Mucosa of gallbladder (tissue), 1 donor: Measurements from ENCODE around the gene MRPL9. TPM values are rescaled to one million over a fixed set of nuclear protein-coding genes. Genes with fewer than 3 reads are reported as not detected.
A peak's percentile ranks its signal among the peaks of the same experiment; 100 is the strongest.
"Not testable (repeated sequence)": the region's sequence is repeated elsewhere in the genome, so short reads cannot be mapped to it uniquely, and the experiment has no call there.

Experiments
- DNase-seq: peaks from one replicate; pipeline ENCODE4 v3.0.0-alpha.2; 2020; ENCODE audit warnings: low spot score
- total RNA-seq: library from RNA; stranded (reverse); gene quantifications from one replicate; pipeline ENCODE4 v1.2.1, GENCODE V29; 2021
- donor health status: DM: no; HTN: no; CAD: no.

MRPL9 gene
- total RNA-seq, 1 donor from 2014 or later, result 57.7 TPM

DNA sequence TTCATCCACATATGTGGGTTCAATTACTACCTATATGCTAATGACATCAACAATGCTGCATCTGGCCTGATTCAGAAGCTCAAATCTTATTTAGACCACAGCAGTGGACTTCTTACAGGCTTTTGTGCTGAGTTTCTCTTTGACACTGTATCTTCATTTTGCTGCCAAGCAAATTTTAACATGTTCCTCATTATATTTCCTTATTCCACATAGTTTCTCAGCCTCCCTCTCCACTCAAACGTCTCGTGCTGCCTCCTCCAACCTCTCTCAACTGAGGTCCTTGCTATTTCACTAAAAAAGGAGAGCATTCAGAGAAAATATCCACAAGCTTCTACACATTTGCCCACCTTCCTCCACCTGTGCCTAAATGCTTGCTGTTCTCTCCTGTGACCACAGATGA lies 20.5 kb upstream of the MRPL9 start:
- DNase-seq, result no peak

DNA sequence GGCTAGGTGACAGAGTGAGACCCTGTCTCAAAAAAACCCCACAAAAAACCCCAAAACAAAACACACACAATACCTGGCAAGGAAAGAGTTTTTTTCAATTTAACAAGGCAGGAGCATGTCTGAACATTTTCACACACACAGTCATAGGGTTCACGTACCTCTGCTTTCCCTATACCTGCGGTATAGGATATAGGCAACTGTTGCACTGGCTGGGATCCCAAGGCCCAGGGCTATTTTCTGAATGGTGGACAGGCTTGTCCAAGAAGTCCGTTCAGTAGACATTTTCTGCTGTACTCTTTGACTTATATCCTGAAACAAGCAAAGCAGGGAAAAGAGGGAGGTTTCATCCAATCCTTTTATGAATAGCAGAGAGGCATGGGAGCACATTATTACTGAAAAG lies 19.4 kb upstream of the MRPL9 start:
- DNase-seq, result no peak

DNA sequence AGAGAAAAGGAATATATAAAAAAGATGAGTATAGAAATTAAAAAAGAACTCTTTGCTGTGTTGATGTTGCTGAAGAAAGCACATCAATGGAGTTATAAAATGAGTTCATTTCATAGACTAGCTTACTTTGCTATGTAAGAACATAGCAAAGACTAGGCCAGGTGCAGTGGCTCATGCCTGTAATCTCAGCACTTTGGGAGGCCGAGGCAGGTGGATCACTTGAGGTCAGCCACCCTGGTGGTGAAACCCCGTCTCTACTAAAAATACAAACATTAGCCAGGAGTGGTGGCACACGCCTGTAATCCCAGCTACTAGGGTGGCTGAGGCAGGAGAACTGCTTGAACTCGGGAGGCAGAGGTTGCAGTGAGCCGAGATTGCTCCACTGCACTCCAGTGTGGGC lies 18.7 kb upstream of the MRPL9 start:
- DNase-seq, result not testable (repeated sequence)

DNA sequence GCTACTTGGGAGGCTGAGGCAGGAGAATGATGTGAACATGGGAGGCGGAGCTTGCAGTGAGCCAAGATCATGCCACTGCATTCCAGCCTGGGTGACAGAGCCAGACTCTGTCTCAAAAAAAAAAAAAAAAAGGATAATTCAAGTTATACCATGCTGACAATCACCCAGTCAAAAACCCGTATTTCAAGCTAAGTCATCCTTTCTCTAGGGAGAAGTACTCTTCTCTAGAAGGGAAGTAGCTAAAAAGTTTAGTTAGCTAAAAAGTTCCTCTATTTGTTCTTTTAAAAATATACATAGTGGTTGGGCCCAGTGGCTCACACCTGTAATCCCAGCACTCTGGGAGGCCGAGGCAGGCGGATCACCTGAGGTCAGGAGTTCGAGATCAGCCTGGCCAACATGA lies 17.4 kb upstream of the MRPL9 start:
- DNase-seq, result not testable (repeated sequence)

DNA sequence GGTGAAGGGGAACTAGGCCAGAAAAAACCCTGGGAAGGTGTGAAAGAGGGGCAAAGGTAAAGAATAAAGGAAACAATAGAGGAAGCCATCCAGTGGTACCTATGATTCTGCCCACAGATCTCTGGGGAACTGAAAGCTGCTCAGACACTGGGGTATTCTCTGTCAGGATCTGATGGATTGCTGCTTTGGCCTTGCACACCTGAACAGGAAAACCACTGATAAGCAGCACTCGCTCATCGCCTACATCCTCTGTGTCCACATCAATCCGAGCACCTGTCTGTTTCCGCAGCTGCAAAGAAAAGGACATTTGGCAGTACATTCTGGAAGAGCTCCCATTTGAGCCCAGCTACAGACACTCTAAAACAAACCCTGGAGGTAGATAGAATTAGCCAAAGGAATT lies 16.6 kb upstream of the MRPL9 start:
- no peak for DNase-seq

DNA sequence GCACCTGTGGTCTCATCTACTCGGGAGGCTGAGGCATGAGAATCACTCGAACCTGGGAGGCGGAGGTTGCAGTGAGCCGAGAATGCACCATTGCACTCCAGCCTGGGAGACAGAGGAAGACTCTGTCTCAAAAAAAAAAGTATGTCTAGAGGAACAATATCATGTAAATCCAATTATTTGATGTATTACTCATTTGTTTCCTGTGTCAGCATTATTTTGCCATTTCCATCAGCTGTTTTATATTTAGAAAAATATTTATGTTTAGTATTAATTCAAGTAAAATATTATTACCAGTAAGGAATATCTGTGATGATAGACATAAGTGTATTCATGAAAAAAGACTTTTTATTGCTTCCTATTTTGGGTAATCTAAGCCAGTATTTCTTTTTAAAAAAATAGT lies 14.0 kb upstream of the MRPL9 start:
- DNase-seq, result no peak

DNA sequence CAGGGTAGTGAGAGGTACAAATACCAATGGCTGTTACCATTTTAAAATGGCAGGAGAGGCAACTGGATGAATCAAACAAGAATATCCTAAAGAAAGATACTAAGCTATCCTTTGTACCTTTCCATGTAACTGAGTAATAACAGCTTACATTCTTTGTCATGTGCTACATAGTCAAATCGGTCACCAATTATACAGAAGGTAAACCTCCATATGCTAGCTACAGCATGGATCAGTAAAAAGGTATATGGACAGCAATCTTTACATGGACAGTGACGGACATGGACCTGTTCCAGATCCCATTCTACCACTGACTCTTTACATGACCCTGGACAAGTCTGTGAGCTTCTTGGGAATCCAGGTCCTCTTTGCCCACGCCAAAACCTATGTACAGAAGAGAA lies 13.4 kb upstream of the MRPL9 start:
- no peak for DNase-seq

DNA sequence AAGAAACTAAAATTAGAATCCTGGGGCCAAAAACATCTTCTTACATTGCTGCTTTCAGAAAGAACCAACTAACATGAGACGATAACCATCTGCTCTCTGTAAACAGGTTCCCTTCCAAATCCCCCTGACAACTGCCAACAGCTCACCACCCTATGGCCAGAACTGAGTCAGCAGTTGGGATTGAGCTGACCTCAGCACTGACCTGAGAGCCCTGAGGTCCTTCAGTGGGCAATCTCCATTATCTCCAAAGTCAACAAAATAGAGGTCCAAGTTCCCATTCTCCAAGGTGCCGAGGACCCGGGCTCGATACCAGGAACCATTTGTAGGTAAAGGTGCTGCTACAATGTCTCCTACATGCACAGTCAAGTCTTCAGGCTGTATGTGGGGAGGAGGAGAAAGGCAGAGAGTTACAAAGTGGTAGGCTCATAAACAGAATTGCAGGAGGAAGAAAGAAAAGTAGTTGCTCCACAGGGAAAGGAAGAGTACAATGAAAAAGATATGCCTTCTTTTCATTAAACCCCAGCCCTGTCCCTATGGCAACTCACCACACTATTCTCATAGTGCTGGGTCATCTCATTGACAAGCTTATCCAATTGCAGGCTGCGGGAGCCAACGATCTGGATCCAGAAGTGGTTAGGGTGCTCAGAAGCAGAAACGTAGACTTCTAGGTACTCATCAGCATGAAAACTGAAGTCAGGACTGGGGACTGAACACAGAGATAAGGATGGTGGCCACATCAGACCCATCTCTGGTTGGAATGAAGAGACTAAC lies 12.8 kb upstream of the MRPL9 start:
- DNase-seq, result no peak

DNA sequence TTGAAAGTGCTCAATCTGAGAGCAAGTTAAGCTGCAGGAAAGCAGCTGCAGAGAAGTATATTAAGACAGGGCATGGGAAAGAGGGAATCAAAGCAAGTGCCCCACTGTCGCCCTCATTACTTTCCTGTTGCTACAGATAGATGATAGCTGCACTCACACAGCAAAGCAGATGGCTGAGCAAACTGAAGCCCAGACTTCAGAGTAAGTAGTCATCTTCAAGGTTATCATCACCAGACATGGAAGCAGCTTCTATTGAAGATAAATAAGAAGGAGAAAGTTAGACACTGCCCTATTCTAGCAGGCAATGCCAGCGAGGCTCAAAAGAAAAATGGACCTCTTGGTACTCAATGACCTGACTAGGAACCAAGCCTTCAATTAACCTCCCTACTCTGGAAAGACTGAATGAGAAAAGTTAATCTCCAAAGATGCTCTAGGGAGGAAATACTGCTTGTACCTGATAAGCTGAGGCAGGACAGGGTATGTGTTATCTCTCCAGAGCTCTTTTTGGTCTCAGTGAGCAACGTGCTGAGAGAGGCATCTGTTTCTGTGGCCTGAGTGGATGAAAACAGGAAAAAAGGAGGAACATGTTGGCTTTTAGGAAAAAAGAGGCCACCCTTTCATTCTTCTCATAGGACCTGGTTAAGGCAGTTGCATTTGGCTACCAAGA lies 11.1 kb upstream of the MRPL9 start:
- no peak for DNase-seq

DNA sequence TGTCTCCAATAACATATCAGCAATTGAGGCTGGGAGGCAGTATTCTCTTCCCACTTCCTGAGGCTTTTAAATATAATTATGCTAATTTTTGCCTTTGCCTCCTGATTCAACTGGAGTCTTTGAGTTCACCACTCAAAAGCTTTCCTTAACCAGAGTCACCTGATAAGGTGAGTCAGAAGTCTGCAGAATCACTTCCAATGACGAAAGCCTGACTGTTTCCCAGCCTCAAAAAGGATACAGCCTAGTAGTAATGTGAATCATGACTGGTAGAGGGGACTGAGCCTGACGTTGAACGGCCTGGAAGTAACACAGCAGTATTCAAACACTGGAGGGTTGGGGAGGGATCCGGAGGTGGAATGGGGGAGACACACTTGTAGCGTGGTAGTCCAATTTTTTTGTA lies 10.4 kb upstream of the MRPL9 start:
- no peak for DNase-seq

DNA sequence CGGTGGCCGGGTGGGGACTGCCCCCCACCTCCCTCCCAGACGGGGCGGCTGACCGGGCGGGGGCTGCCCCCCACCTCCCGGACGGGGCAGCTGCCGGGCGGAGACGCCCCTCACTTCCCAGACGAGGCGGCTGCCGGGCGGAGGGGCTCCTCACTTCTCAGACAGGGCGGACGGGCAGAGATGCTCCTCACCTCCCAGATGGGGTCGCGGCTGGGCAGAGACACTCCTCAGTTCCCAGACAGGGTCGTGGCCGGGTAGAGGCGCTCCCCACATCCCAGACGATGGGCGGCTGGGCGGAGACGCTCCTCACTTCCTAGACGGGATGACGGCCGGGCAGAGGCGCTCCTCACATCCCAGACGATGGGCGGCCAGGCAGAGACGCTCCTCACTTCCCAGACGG lies 6.0 kb upstream of the MRPL9 start:
- not testable (repeated sequence) for DNase-seq

DNA sequence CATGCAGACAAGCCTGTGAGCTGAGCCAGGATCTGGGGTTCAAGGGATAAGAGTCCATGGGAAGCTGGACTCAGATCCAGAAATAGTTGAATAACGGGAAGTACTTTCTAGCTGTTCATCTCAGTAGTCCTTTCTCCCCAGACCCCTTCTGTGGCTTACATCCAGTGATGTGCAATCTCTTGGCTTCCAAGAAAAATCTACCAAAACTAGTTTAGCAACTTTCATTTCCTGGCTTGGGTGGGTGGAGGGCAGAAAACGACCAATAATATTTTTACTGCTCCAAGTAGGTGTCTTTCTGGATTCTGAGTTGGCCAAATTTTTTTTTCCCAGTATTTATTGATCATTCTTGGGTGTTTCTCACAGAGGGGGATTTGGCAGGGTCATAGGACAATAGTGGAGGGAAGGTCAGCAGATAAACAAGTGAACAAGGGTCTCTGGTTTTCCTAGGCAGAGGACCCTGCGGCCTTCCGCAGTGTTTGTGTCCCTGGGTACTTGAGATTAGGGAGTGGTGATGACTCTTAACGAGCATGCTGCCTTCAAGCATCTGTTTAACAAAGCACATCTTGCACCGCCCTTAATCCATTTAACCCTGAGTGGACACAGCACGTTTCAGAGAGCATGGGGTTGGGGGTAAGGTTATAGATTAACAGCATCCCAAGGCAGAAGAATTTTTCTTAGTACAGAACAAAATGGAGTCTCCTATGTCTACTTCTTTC lies 5.2 kb upstream of the MRPL9 start:
- DNase-seq, result not testable (repeated sequence)

DNA sequence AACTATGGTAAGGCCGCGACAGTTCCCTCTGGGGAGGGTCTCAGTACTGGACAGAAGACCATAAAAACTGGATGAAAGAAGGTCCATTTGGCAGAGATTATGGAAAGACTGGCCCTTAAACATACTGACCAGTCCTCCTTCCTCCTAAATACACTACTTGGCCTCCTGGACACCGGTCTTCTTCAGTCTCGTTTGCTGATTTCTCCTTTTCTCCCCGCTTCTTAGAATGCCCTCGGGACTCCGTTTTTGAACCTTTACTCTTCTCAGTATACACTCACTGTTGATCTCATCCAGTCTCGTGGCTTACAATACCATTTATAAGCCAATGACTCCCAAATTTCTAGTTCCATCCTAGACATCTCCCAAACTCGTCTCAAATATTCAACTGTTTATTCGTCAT lies 694 bp upstream of the MRPL9 start:
- DNase-seq, result no peak

DNA sequence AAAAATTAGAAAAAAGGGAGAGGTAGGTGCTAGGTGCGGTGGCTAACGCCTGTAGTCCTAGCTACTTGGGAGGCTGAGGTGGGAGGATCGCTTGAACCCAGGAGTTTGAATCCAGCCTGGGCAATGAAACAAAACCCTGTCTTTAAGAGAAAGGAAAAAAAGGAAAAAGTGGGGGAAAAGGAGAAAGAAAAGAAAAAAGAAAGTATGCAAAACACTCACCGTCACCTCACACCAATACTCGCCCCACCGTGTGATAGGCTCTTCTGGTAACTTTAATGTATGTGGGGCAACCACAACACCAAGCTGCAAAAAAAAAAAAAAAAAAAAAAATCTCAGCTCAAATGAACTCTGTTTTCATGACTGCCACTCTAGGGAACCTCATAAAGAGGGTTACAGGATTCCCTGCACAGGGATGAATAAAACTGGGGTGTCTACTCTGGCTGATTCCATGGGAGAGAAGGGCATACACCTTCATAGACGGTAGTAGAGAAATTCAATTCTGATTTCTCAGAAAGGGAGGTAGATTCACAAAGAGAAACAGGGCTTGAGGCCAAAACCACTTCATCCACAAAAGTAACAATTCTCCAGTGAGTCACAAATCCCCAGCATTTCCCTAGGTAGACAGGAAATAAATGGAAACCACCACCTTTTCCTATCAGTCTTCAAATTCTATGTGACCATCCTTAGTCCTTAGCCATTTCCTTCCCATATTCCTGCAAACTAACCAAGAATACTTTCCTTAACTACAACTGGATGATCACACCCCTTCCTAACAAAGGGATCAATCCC lies 2.5 kb downstream of the MRPL9 start:
- DNase-seq, result no peak

DNA sequence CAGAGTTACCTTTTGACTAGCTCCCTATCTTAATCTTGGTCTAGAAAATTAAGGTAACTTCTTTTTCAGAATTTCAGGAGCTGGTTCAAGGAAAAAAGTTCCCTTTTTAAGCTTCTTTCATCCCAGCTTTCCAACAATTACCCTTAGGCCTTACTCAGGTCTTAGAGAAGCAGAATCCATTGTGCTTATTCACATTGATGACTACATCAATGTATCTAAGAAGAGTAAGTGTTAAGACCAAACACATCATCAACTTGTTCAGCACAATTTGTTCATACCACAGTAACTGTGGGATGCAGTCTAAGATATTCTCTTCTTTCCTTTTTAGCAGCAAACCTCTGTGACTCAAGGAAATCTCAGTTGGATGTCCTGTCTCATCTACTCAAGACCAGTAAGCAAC lies 4.1 kb downstream of the MRPL9 start:
- DNase-seq, result no peak

DNA sequence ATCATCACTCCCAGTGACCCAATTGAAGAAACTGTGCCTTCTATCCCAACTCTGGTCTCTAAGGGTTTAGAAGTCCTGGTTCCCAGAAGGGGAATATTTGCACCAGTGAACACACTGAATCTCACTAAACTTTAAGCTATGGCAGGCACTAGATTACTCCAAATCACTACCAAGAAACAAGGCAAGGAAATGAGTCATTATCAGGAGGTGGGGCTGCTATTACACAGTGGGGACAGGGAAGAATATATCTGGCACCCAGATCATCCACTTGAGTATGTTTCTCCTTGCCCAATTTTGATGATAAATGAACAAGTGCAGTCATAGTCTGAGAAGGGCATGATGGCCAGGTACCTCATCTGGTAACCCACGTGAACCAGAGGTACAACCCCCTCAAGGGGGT lies 7.0 kb downstream of the MRPL9 start:
- DNase-seq, result no peak

DNA sequence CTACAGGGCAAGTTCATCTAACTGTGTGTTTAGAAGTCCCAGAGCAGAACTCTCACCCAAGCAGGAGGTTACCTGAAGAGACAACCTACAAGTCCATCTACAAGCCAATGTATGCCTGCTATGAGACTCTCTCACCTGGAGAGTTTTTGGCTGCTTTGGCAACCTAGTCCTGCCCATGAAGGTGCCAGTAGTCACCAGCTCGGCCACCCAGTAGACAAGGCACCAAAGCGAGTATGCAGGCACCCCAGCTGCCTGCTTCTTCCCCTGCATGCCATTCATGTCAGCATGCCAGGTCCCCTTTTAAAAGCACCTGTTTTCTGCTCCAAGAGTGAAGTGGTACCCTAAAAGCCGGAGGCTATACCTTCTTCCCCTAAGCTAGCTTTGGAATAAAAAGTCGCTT lies 21.8 kb downstream of the MRPL9 start:
- no peak for DNase-seq

DNA sequence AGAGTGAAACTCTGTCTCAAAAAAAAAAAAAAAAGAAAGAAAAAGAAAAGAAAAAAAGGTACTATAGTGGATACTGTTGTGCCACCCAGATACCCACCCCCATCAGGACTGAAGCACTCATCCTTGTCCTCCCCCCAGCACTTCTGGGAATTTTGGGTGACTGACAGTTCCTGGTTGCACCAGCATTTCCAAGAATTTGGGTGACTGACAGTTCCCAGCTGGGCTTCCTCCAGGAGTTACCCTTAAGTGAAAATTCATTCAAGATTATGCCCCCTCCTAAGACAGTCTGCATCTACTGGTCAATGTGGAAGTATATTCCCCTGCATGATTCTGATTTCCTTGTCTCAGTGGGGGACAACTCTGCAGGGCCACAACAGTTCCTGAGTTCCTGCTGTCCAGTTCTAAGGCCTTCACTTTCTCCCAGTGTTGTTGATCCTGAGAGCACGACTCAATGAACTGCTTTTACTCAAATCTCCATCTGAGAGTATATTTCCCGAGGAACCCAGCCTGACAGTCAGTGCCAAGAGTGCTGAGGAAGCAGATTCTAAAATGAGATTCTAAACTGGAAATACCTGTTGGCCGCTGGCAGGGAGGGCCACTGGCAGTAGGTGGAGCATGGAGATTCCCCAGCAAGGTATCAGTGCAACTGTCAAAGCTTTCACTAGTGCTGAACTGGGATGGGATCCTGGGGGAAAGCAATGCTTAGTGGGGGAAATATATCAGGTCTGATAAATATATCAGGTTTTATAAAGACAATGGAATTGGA lies 23.5 kb downstream of the MRPL9 start:
- peak; percentile 67 for DNase-seq

DNA sequence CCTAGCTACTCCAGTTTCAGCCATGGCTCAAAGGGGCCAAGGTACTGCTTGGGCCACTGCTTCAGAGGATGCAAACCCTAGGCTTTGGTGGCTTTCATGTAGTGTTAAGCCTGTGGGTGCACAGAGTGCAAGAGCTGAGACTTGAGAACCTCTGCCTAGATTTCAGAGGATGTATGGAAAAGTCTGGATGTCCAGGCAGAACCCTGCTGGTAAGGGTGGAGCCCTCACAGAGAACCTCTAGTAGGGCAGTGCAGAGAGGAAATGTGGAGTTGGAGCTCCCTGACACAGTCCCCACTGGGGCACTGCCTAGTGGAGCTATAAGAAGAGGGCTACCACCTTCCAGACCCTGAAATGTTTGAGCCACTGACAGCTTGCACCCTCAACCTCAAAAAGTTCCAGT lies 25.8 kb downstream of the MRPL9 start:
- DNase-seq, result no peak

DNA sequence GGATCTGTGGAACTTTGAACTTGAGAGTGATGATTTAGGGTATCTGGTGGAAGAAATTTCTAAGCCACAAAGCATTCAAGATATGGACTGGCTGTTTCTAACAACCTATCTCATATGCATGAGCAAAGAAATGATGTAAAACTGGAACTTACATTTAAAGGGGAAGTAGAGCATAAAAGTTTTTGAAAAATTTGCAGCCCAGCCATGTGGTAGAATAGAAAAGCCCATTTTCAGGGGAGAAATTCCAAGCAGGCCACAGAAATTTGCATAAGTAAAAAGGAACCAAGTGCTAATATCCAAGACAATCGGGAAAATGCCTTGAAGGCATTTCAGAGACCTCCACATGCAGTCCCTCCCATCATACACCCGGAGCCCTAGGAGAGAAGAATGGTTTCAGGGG lies 26.3 kb downstream of the MRPL9 start:
- DNase-seq, result no peak

DNA sequence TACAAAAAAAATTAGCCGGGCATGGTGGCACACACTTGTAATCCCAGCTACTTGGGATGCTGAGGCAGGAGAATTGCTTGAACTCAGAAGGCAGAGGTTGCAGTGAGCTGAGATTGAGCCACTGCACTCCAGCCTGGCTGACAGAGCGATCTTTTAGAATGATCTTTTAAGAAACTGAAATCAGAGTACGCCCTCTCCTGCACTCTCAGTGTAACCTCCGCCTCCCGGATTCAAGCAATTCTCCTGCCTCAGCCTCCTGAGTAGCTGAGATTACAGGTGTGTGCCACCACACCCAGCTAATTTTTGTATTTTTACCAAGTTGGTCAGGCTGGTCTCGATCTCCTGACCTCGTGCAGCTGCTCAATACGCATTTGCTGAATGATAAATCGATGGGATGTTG lies 29.3 kb downstream of the MRPL9 start:
- not testable (repeated sequence) for DNase-seq
